GM12873 (cell line): ENCODE data around the gene SUPT20HL1.

Source experiments
- CTCF ChIP-seq: IDR thresholded peaks from 2 replicates; pipeline ENCODE4 v1.5.1; 2012; ENCODE audit warnings: low read depth, mild to moderate bottlenecking, moderate library complexity, low read length, control low read depth; ENCODE audit not compliant: insufficient read depth; ENCODE audit errors: missing control alignments

SUPT20HL1 gene

GRCh38 chrX:24347881-24348280 lies 12.6 kb upstream of the SUPT20HL1 start:
- no peak for TF ChIP-seq CTCF

GRCh38 chrX:24350217-24350616 lies 10.2 kb upstream of the SUPT20HL1 start:
- TF ChIP-seq CTCF, result no peak

- TF ChIP-seq CTCF, result no peak
These were observed 5.3 kb upstream of the SUPT20HL1 start for GRCh38 chrX:24355095-24355494.

- no peak for TF ChIP-seq CTCF
These were observed 3.3 kb upstream of the SUPT20HL1 start for GRCh38 chrX:24357106-24357505.

- TF ChIP-seq CTCF, result no peak
These were observed 3.9 kb downstream of the SUPT20HL1 start for GRCh38 chrX:24364326-24364725.

- TF ChIP-seq CTCF, result no peak
These were observed 4.6 kb downstream of the SUPT20HL1 start for GRCh38 chrX:24364851-24365538.

GRCh38 chrX:24369816-24370215 lies 9.4 kb downstream of the SUPT20HL1 start:
- no peak for TF ChIP-seq CTCF
